NCI-H2081 (cell line): ENCODE results near the gene LRPPRC.
A peak's percentile ranks its signal among the peaks of the same experiment; 100 is the strongest.
"Not testable (repeated sequence)": the region's sequence is repeated elsewhere in the genome, so short reads cannot be mapped to it uniquely, and the experiment has no call there.

ENCODE experiments used
- DNase-seq, 2 experiments: peaks; one replicate each; lab custom pipeline; 2025; lab: John Stamatoyannopoulos, UW

The LRPPRC gene

GRCh38 chr2:43995733-43996533 is at the start of gene LRPPRC:
LRPPRC (minus strand) TSS chr2:43995989; CDS start chr2:43995947, 42 bp downstream.
- DNase-seq: peak; percentile 97

GRCh38 chr2:44045061-44045460 is 49.3 kb upstream of the LRPPRC start:
- no peak for DNase-seq

GRCh38 chr2:44044281-44044720 is 48.5 kb upstream of the LRPPRC start:
- peak; percentile 92 to 93 for DNase-seq

- DNase-seq: no peak
Observed at GRCh38 chr2:44040365-44040764, 44.6 kb upstream of the LRPPRC start.

- no peak for DNase-seq
Observed at GRCh38 chr2:44038277-44038676, 42.5 kb upstream of the LRPPRC start.

- no peak for DNase-seq
Observed at GRCh38 chr2:44037221-44037620, 41.4 kb upstream of the LRPPRC start.

- DNase-seq: no peak
Observed at GRCh38 chr2:44033947-44034346, 38.2 kb upstream of the LRPPRC start.

- not testable (repeated sequence) for DNase-seq
Observed at GRCh38 chr2:44027076-44027475, 31.3 kb upstream of the LRPPRC start.

GRCh38 chr2:44016282-44016681 is 20.5 kb upstream of the LRPPRC start:
- no peak for DNase-seq

- no peak for DNase-seq
Observed at GRCh38 chr2:44015239-44015638, 19.4 kb upstream of the LRPPRC start.

- DNase-seq: not testable (repeated sequence)
Observed at GRCh38 chr2:44013205-44013604, 17.4 kb upstream of the LRPPRC start.

GRCh38 chr2:44010266-44010665 is 14.5 kb upstream of the LRPPRC start:
- DNase-seq: no peak

GRCh38 chr2:44009136-44009735 is 13.4 kb upstream of the LRPPRC start:
- DNase-seq: peak in 1 of 2 experiments; percentile 18

- no peak for DNase-seq
Observed at GRCh38 chr2:44005846-44006245, 10.1 kb upstream of the LRPPRC start.

GRCh38 chr2:44004735-44005602 is 9.2 kb upstream of the LRPPRC start:
- DNase-seq: no peak

- DNase-seq: no peak
Observed at GRCh38 chr2:44001716-44002115, 5.9 kb upstream of the LRPPRC start.

GRCh38 chr2:43998263-43998662 is 2.5 kb upstream of the LRPPRC start:
- DNase-seq: no peak

GRCh38 chr2:43993437-43993836 is 2.4 kb downstream of the LRPPRC start:
- DNase-seq: no peak

GRCh38 chr2:43989545-43989944 is 6.2 kb downstream of the LRPPRC start:
- DNase-seq: no peak

- DNase-seq: no peak
Observed at GRCh38 chr2:43986600-43986999, 9.2 kb downstream of the LRPPRC start.

GRCh38 chr2:43985359-43985758 is 10.4 kb downstream of the LRPPRC start:
- no peak for DNase-seq

GRCh38 chr2:43984533-43984932 is 11.3 kb downstream of the LRPPRC start:
- DNase-seq: no peak

- DNase-seq: no peak
Observed at GRCh38 chr2:43980902-43981301, 14.9 kb downstream of the LRPPRC start.
